SK-N-MC (cell line): Measurements from ENCODE around the gene FBXO17.

Source experiments
- EZH2 ChIP-seq: fragments of 200-600 bp; sonication (generic); IDR thresholded peaks from one replicate; pipeline ENCODE4 v1.6.1; 2017; ENCODE audit warnings: antibody characterized with exemption
- POLR2AphosphoS5 ChIP-seq: IDR thresholded peaks from 2 replicates; pipeline ENCODE4 v1.6.1; 2012; ENCODE audit warnings: mild to moderate bottlenecking, low read depth, low read length, borderline replicate concordance

- TF ChIP-seq POLR2AphosphoS5 (no peak), EZH2 (no peak)
Observed at GRCh38 chr19:38917921-38918491, 57.5 kb downstream of the FBXO17 start.
